Transverse colon (tissue), 1 donor: ENCODE measurements around the gene TRIM37.

Experiments used
- EP300 ChIP-seq: sonication (generic); formaldehyde crosslinking; IDR thresholded peaks from one replicate; pipeline ENCODE4 v1.6.1; 2017; ENCODE audit warnings: antibody characterized with exemption, low read depth
- POLR2A ChIP-seq: fragments of 450-650 bp; IDR thresholded peaks from one replicate; pipeline ENCODE4 v1.6.1; 2016; ENCODE audit warnings: antibody characterized with exemption, mild to moderate bottlenecking, moderate library complexity

DNA sequence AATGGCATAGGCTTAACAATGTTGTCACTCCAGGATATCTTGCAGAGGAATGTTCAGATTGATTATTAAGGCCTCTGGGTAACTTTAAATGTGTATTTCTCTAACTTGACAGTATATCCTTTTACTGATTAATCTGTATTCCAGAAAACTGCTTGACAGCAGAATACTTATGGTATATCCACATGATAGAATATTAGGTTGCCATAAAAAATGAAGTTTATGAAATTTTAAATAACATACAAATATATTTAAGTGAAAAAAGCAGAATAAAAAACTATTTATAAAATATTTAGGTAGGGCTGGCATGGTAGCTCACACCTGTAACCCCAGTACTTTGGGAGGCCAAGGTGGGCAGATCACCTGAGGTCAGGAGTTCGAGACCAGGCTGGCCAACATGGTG lies 106.7 kb downstream of the TRIM37 start:
- TF ChIP-seq EP300 (no peak), POLR2A (no peak)
